OCI-LY7 (cell line): ENCODE measurements around the gene SEMA6D.

Experiments used
- EZH2phosphoT487 ChIP-seq: fragments of 200-600 bp; sonication (generic); IDR thresholded peaks from 2 replicates; pipeline ENCODE4 v1.6.1; 2018; ENCODE audit warnings: low read depth, borderline replicate concordance, mild to moderate bottlenecking, mixed run types, antibody characterized with exemption, low read length, moderate library complexity, mixed read lengths
- TF ChIP-seq, protein P1 (sequence below): fragments of 200-600 bp; sonication (generic); conservative IDR thresholded peaks from 2 replicates; pipeline ENCODE4 v1.5.1; 2014; ENCODE audit warnings: mild to moderate bottlenecking, antibody characterized with exemption, low read length, moderate library complexity, mixed read lengths

DNA sequence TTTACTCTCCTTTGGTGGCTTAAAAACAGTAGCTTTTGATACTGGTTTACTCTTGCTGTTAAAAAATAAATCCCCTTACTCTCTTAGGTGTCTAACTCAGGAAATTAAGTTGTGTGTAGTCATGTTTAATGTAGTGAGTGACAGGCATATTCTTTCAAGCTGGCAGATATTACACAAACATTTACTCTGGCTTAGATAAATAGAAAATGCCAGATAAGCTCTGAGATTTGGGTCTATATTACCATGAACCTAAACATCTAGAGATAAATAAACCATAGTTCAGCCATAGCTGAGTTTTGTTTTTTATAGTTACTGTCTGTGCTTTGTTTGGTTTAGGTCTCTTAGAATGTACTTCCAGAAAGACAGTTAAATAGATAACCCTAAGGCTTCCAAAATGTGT lies 2.4 kb downstream of the SEMA6D start:
- TF ChIP-seq, protein P1, sequence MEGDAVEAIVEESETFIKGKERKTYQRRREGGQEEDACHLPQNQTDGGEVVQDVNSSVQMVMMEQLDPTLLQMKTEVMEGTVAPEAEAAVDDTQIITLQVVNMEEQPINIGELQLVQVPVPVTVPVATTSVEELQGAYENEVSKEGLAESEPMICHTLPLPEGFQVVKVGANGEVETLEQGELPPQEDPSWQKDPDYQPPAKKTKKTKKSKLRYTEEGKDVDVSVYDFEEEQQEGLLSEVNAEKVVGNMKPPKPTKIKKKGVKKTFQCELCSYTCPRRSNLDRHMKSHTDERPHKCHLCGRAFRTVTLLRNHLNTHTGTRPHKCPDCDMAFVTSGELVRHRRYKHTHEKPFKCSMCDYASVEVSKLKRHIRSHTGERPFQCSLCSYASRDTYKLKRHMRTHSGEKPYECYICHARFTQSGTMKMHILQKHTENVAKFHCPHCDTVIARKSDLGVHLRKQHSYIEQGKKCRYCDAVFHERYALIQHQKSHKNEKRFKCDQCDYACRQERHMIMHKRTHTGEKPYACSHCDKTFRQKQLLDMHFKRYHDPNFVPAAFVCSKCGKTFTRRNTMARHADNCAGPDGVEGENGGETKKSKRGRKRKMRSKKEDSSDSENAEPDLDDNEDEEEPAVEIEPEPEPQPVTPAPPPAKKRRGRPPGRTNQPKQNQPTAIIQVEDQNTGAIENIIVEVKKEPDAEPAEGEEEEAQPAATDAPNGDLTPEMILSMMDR: no peak
- no peak for TF ChIP-seq EZH2phosphoT487
